ENCODE results near the gene PTPN6.
"Not testable (repeated sequence)": the region's sequence is repeated elsewhere in the genome, so short reads cannot be mapped to it uniquely, and the experiment has no call there.

PTPN6 gene

GRCh38 chr12:6950811-6951540 lies at the start of gene PTPN6:
TSS of gene PTPN6 (plus strand) at chr12:6951356. CDS start at chr12:6951513, 157 bp downstream.
- DNase-seq (ENCODE audit: low read depth in 2 of 3, low spot score in 2 of 3), result no peak

DNA sequence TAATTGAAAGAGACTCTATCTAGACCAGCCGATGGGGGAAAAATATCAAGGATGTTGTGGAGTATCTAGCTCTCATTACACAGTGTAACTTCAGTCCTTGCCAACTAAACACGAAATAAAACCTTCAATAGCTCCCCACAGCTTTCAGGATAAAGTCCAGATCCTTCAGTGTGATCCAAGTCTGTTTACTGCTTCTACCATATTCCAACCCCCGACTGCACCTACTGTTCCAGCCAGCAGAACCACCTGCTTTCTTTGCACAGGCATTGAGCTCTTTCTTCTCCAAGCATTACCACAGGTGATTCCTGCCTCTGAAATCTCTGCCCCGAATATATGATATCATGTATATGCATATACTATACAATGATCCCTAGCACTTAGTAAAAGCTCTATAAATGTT lies 48.7 kb upstream of the PTPN6 start:
- DNase-seq (ENCODE audit: low read depth in 2 of 3, low spot score in 2 of 3), result no peak

- DNase-seq (ENCODE audit: low read depth in 2 of 3, low spot score in 2 of 3), result no peak
Observed at GRCh38 chr12:6903722-6904121, 47.4 kb upstream of the PTPN6 start.

DNA sequence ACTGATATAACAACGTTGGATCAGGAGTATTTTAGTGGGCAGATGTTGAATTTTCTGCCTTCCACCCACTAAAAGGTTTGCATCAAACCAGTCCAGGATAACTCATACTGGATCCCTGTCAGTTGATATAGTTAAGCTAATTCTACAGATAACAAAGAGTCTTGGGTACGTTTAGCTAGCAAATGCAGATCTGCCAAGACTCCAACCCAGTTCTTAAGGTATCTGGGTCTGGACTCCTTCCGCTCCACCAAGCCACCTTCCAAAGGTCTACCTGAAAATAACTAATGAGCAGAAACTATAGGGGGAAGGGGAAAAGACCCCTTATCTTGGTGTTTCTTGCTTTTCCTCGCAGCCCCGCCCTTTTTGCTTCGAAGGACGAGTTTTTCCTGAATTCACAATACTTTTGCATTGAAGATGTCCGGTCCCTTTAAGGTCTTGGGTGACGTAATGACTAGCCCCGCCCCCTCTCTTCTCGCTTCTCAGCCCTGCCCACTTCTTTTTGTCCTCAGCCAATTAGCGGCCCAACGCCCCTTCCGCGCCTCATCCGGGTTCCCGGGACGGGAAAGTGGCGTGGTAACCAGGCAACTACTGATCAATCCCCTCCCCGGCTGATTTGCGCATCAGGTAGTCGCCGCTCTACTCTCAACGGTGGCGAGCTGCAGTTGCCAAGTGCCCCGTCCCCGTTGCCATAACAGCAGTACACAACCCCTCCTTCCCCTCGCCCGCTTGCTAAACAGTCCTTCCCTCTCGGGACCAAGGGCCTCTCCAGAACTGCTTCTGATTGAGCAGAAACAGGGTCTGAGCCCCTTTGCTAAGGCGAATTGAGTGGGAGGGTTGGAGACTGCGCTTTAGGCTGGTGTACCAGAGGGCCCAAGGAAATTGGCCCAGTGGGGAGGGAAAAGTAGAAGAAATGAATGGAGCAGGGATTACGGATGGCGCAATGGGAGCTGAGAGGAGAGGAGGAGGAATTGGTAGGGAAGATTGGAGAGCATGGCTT lies 46.6 kb upstream of the PTPN6 start, which contains the start of gene LRRC23:
Gene LRRC23, plus strand, starts transcription at position 543 of the 997 bp plus-strand sequence. CDS start 812 bp downstream, outside the sequence.
- peak; percentile 92 to 94 (median 93) for DNase-seq (ENCODE audit: low read depth in 2 of 3, low spot score in 2 of 3)

GRCh38 chr12:6905414-6906040 lies 45.6 kb upstream of the PTPN6 start:
- no peak for DNase-seq (ENCODE audit: low read depth in 2 of 3, low spot score in 2 of 3)

- DNase-seq (ENCODE audit: low read depth in 2 of 3, low spot score in 2 of 3), result not testable (repeated sequence)
Observed at GRCh38 chr12:6908141-6908540, 43.0 kb upstream of the PTPN6 start.

DNA sequence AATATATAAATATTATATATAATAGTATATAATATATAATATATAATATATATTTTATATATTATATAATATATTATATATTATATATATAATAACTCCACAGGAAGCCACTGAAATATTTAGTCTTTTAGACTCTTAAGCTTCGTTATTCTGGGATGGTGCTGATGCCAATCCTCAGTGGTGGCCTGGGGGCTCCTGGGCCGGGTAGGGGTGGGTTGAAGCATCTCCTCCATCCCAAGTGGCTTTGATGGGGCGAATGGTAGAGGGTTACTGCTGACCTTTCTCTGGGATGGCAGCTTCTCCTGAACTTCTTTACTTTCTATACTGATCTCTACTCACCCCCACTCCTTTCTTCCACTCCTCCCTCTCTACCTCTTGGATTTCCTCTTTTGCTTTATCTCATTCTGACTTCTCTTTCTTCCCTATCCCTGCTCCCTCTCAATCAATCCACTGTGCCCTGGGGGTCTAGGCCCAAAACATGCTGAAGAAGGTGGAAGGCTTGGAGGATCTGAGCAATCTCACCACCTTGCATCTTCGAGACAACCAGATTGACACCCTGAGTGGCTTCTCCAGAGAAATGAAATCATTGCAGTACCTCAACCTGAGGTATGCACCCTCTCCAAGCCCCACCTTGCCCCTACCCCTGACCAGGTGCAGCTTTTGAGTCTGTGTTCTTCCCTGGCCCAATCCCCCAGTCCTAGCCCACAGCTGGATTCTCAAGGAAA lies 41.6 kb upstream of the PTPN6 start:
- no peak for DNase-seq (ENCODE audit: low read depth in 2 of 3, low spot score in 2 of 3)

GRCh38 chr12:6912164-6912935 lies 38.8 kb upstream of the PTPN6 start:
- DNase-seq (ENCODE audit: low read depth in 2 of 3, low spot score in 2 of 3), result no peak

- DNase-seq (ENCODE audit: low read depth in 2 of 3, low spot score in 2 of 3), result peak in 2 of 3 experiments; percentile 59 to 63
Observed at GRCh38 chr12:6914246-6914946, 36.8 kb upstream of the PTPN6 start, which contains the start of gene ENO2. TSS of gene ENO2 (plus strand) at chr12:6914580. CDS start at chr12:6915833, 1,253 bp downstream.

DNA sequence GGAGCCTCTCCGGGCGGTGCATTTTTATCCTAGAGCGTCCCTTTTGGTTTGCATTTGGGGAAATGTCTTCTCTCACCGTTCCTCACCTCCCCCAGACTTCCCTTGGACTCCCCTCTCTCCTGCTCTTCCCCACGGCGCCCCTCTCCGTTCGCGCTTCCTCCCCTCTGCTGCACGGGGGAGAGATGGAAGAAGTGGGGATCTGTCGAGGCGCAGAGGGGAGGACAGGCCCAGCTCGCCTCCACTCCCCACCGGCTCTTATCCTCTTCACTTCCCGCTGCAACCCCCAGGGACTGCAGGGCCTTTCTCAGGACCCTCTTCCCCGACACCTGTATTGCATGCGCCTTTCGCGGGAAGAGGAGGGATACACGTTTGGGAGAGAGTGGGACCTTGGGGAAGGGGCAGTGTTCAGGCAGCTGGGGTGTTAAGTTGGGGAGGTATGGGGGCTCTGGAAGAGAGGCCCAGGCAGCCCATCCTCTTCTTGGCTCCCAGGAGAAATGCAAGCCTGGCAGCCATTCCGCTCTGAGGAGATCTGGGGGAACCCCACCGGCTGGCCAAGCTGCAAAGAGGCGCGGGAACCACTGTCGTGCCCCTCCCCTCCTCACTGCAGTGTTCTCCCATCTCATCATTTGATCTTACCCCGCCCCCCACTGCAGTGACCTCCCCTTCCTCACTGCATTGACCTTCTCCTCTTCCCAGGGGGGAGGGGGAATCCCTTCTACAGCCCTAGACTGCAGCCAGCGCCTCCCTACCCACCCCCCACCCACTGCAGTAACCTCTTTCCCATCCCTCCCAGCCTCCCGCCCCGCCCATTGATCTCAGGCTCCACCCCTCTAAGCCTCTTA lies 36.0 kb upstream of the PTPN6 start:
- no peak for DNase-seq (ENCODE audit: low read depth in 2 of 3, low spot score in 2 of 3)

- no peak for DNase-seq (ENCODE audit: low read depth in 2 of 3, low spot score in 2 of 3)
Observed at GRCh38 chr12:6915789-6916285, 35.3 kb upstream of the PTPN6 start.

GRCh38 chr12:6916426-6917200 lies 34.5 kb upstream of the PTPN6 start:
- no peak for DNase-seq (ENCODE audit: low read depth in 2 of 3, low spot score in 2 of 3)

DNA sequence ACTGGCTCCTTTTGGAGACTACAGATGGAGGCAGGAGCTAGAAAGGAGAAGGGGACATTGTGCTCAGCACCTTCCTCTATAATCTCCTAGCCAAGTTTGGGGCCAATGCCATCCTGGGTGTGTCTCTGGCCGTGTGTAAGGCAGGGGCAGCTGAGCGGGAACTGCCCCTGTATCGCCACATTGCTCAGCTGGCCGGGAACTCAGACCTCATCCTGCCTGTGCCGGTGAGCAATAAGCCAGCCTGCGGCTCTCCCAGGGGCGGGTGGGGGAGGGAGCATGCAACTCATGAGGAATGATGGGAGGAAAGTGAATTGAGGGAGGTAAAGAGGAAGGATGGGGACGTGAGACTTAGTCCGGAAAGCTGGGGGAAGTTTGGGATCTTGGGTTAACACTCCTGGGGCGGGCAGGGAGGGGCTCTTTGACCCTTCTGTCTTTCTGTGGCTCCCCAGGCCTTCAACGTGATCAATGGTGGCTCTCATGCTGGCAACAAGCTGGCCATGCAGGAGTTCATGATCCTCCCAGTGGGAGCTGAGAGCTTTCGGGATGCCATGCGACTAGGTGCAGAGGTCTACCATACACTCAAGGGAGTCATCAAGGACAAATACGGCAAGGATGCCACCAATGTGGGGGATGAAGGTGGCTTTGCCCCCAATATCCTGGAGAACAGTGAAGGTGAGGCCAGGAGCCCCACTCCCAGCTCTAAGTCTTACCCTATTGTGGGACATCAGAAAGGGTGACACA lies 33.5 kb upstream of the PTPN6 start:
- no peak for DNase-seq (ENCODE audit: low read depth in 2 of 3, low spot score in 2 of 3)

DNA sequence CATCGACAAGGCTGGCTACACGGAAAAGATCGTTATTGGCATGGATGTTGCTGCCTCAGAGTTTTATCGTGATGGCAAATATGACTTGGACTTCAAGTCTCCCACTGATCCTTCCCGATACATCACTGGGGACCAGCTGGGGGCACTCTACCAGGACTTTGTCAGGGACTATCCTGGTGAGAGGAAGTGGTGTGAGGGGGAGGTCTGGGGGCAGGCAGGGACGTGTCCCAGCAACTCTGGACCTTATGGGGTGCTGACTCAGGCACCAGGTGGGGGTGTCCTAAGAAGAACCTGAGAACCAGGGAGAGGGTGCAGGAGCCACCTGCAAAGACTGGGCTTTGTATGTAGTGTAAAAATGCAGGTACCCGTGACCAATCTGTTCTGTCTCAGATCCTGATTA lies 31.6 kb upstream of the PTPN6 start:
- DNase-seq (ENCODE audit: low read depth in 2 of 3, low spot score in 2 of 3), result no peak

DNA sequence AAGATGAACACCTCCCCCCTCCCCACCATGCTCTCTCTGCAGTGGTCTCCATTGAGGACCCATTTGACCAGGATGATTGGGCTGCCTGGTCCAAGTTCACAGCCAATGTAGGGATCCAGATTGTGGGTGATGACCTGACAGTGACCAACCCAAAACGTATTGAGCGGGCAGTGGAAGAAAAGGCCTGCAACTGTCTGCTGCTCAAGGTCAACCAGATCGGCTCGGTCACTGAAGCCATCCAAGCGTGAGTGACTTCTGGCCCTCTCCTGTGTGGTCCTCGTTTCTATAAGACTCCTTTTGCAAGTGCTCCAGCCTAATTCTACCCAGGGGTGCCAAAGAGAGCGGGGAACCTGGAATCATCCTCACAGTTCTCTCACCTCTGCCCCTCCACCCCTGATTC lies 29.6 kb upstream of the PTPN6 start:
- DNase-seq (ENCODE audit: low read depth in 2 of 3, low spot score in 2 of 3), result no peak
